ENCODE measurements around the gene GAMT. TPM values are rescaled to one million over a fixed set of nuclear protein-coding genes. Genes with fewer than 3 reads are reported as not detected.

Gene GAMT
- total and polyA plus RNA-seq, 2 of the 13 experiments (the other 11 are each of a cell fraction or from before 2014, with no cell fraction given), result 115 to 124 TPM

DNA sequence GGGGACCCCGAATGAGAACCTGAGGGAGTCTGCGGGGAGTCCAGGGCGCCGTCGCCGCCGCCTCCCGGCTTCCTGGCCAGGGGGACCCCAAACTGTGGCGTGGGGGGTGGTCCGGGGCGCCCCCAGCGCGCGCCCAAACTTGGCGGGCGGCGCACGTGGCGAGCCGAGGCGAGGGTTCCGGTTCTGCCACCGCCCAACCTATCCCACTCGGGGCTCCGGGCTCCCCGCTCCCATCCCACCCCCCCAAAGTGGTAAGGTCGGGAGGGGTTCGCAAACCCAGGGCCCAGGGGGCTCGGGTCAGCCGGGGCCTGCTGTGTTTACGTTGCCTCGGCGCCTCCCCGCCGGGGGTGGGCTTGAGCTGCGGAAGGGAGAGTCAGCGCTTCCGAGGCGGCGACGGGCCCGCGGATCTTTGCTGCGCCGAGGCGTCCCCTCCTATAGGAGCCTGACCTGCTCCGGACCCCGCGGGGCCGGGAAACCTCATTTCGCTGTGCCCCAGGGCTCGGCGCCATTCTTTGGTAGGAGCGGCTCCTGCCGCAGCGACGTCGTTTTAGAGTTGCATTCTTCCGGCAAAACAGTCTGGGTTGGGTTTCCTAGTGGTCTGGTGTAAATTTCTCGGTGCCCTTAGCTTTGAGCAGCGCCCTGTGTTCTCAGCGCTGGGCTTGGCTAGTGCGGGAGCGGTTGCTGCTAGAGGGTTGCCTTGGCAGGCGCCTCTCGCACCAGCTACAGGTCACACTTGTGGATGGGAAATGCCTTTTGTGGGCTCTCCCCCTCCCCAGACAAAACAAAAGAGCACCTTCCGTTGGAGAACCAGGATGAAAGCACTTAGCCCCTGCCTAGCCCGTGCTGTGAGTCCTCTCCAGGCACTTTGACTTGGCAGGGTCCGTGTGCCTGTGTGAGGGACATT is 7.2 kb upstream of the GAMT start (continued):
- peak; percentile 68; the same call in 1 of the 2 replicates for TF ChIP-seq KMT2A (CRISPR knock-in tag; IDR thresholded peaks at IDR 0.05)
- no peak for TF ChIP-seq ZNF230 (CRISPR knock-in tag; IDR thresholded peaks at IDR 0.05)
- TF ChIP-seq ZNF709 (CRISPR knock-in tag; IDR thresholded peaks at IDR 0.05), result no peak; the same call in 1 of the 2 replicates
- no peak for TF ChIP-seq ZNF343 (CRISPR knock-in tag; IDR thresholded peaks at IDR 0.05)
- TF ChIP-seq, protein P1, sequence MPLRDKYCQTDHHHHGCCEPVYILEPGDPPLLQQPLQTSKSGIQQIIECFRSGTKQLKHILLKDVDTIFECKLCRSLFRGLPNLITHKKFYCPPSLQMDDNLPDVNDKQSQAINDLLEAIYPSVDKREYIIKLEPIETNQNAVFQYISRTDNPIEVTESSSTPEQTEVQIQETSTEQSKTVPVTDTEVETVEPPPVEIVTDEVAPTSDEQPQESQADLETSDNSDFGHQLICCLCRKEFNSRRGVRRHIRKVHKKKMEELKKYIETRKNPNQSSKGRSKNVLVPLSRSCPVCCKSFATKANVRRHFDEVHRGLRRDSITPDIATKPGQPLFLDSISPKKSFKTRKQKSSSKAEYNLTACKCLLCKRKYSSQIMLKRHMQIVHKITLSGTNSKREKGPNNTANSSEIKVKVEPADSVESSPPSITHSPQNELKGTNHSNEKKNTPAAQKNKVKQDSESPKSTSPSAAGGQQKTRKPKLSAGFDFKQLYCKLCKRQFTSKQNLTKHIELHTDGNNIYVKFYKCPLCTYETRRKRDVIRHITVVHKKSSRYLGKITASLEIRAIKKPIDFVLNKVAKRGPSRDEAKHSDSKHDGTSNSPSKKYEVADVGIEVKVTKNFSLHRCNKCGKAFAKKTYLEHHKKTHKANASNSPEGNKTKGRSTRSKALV (CRISPR knock-in tag; IDR thresholded peaks at IDR 0.05), result no peak
- peak; percentile 45 for TF ChIP-seq ZNF546 (CRISPR knock-in tag; conservative IDR thresholded peaks at IDR 0.05)
- peak; percentile 43; the same call in 1 of the 2 replicates for TF ChIP-seq NPAS2 (CRISPR knock-in tag; IDR thresholded peaks at IDR 0.05; ENCODE audit: borderline replicate concordance)
- no peak for TF ChIP-seq MBNL3 (CRISPR knock-in tag; conservative IDR thresholded peaks at IDR 0.05)
- TF ChIP-seq ATF1 (CRISPR knock-in tag; IDR thresholded peaks at IDR 0.05), result no peak
- 0 out of 2 replicates have a peak, but pooled peaks have one; percentile 43 for TF ChIP-seq ZNF616 (CRISPR knock-in tag; IDR thresholded peaks at IDR 0.05; ENCODE audit: low read depth)
- no peak for TF ChIP-seq ZIK1 (CRISPR knock-in tag; IDR thresholded peaks at IDR 0.05; ENCODE audit: borderline replicate concordance, low read depth)
- TF ChIP-seq ZNF3 (CRISPR knock-in tag; IDR thresholded peaks at IDR 0.05), result no peak
- TF ChIP-seq, protein P2, sequence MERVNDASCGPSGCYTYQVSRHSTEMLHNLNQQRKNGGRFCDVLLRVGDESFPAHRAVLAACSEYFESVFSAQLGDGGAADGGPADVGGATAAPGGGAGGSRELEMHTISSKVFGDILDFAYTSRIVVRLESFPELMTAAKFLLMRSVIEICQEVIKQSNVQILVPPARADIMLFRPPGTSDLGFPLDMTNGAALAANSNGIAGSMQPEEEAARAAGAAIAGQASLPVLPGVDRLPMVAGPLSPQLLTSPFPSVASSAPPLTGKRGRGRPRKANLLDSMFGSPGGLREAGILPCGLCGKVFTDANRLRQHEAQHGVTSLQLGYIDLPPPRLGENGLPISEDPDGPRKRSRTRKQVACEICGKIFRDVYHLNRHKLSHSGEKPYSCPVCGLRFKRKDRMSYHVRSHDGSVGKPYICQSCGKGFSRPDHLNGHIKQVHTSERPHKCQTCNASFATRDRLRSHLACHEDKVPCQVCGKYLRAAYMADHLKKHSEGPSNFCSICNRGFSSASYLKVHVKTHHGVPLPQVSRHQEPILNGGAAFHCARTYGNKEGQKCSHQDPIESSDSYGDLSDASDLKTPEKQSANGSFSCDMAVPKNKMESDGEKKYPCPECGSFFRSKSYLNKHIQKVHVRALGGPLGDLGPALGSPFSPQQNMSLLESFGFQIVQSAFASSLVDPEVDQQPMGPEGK (CRISPR knock-in tag; IDR thresholded peaks at IDR 0.05), result peak; percentile 53
- TF ChIP-seq ZKSCAN8 (CRISPR knock-in tag; IDR thresholded peaks at IDR 0.05; ENCODE audit: borderline replicate concordance), result no peak
- TF ChIP-seq RAD21 (CRISPR knock-in tag; IDR thresholded peaks at IDR 0.05), result no peak
- no peak for TF ChIP-seq GTF2F1 (IDR thresholded peaks at IDR 0.05; ENCODE audit: low read length)
- no peak for TF ChIP-seq HOXA7 (CRISPR knock-in tag; IDR thresholded peaks at IDR 0.05)
- TF ChIP-seq, protein P3, sequence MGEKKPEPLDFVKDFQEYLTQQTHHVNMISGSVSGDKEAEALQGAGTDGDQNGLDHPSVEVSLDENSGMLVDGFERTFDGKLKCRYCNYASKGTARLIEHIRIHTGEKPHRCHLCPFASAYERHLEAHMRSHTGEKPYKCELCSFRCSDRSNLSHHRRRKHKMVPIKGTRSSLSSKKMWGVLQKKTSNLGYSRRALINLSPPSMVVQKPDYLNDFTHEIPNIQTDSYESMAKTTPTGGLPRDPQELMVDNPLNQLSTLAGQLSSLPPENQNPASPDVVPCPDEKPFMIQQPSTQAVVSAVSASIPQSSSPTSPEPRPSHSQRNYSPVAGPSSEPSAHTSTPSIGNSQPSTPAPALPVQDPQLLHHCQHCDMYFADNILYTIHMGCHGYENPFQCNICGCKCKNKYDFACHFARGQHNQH (CRISPR knock-in tag; IDR thresholded peaks at IDR 0.05), result 0 out of 2 replicates have a peak, but pooled peaks have one; percentile 37
- no peak for TF ChIP-seq ATRX (CRISPR knock-in tag; IDR thresholded peaks at IDR 0.05; ENCODE audit: borderline replicate concordance)
- TF ChIP-seq SMAD9 (CRISPR knock-in tag; IDR thresholded peaks at IDR 0.05), result no peak
- no peak for TF ChIP-seq ZFP1 (CRISPR knock-in tag; IDR thresholded peaks at IDR 0.05)
- TF ChIP-seq CCDC6 (CRISPR knock-in tag; IDR thresholded peaks at IDR 0.05), result no peak
- no peak for TF ChIP-seq CEBPB (IDR thresholded peaks at IDR 0.05; ENCODE audit: borderline replicate concordance, low read depth, low read length)
- no peak for TF ChIP-seq ELF3 (CRISPR knock-in tag; IDR thresholded peaks at IDR 0.05)
- TF ChIP-seq ZNF180 (CRISPR knock-in tag; IDR thresholded peaks at IDR 0.05; ENCODE audit: borderline replicate concordance, low read depth), result no peak
- peak; percentile 68; the same call in 1 of the 2 replicates for TF ChIP-seq GABPB1 (CRISPR knock-in tag; IDR thresholded peaks at IDR 0.05)

Data from HepG2 (cell line).